IMR-90 (cell line): ENCODE data around the gene PYGO2. TPM values are rescaled to one million over a fixed set of nuclear protein-coding genes. Genes with fewer than 3 reads are reported as not detected.

ENCODE experiments used
- ATAC-seq: fragments of 200-7000 bp; cut with Tn5 transposase; 2 replicates; pipeline ENCODE4 v1.9.1; 2020; ENCODE audit warnings: low read depth, mild to moderate bottlenecking, moderate library complexity
- BruUV-seq: library from RNA; stranded (reverse); fragments of 400-500 nt; replicated peaks from 2 replicates; lab custom pipeline; 2021; lab: Mats Ljungman, UMichigan
- CTCF ChIA-PET: fragments of 300-600 bp; formaldehyde crosslinking; extraction: SDS; loops from one replicate; lab custom pipeline; 2021; ENCODE audit warnings: antibody characterized with exemption; lab: Yijun Ruan, JAX
- POLR2A ChIA-PET: fragments of 300-600 bp; sonication (Branson Sonifier 250); formaldehyde crosslinking; loops from one replicate; lab custom pipeline; 2022; ENCODE audit warnings: antibody characterized with exemption; ENCODE audit not compliant: unreplicated experiment; lab: Charles Lee
- DNase-seq: peaks from one replicate; pipeline ENCODE4 v3.0.0; 2013
- H2AFZ ChIP-seq: replicated peaks from 2 replicates; pipeline ENCODE3; 2013; ENCODE audit warnings: low read length, mild to moderate bottlenecking; ENCODE audit not compliant: poor library complexity
- H2AK5ac ChIP-seq: 2 replicates; pipeline ENCODE4 v1.6.1; 2013; ENCODE audit warnings: low read depth, low read length, inconsistent platforms
- H2AK9ac ChIP-seq: replicated peaks from 2 replicates; pipeline ENCODE3; 2013; ENCODE audit warnings: mild to moderate bottlenecking, low read depth, low read length, moderate library complexity; ENCODE audit not compliant: poor library complexity
- H2BK120ac ChIP-seq: 2 replicates; pipeline ENCODE4 v1.6.1; 2013; ENCODE audit warnings: low read depth, low read length, inconsistent platforms
- H2BK15ac ChIP-seq: 3 replicates; pipeline ENCODE4 v1.6.1; 2013; ENCODE audit warnings: low read depth, low read length, inconsistent platforms
- H2BK20ac ChIP-seq: 2 replicates; pipeline ENCODE4 v1.6.1; 2013; ENCODE audit warnings: low read depth, mild to moderate bottlenecking, inconsistent platforms, low read length, moderate library complexity
- H2BK5ac ChIP-seq: 2 replicates; pipeline ENCODE4 v1.6.1; 2013; ENCODE audit warnings: mild to moderate bottlenecking, low read depth, low read length, inconsistent platforms; ENCODE audit not compliant: poor library complexity, severe bottlenecking
- H3K14ac ChIP-seq: replicated peaks from 2 replicates; pipeline ENCODE4 v1.6.1; 2013; ENCODE audit warnings: low read depth, low read length, inconsistent platforms
- H3K18ac ChIP-seq: 2 replicates; pipeline ENCODE4 v1.6.1; 2013; ENCODE audit warnings: low read depth, low read length, control low read depth
- H3K23ac ChIP-seq: 2 replicates; pipeline ENCODE4 v1.6.1; 2013; ENCODE audit warnings: low read depth, low read length, inconsistent platforms
- H3K27ac ChIP-seq: 2 replicates; pipeline ENCODE4 v1.5.1; 2013; ENCODE audit warnings: mild to moderate bottlenecking, control low read depth, low read length; ENCODE audit not compliant: insufficient read depth
- H3K27me3 ChIP-seq: 2 replicates; pipeline ENCODE4 v1.6.1; 2013; ENCODE audit warnings: low read length; ENCODE audit not compliant: control insufficient read depth, insufficient read depth
- H3K36me3 ChIP-seq: 2 replicates; pipeline ENCODE4 v1.6.1; 2013; ENCODE audit warnings: low read length, mixed read lengths; ENCODE audit not compliant: control insufficient read depth, insufficient read depth
- H3K4ac ChIP-seq: 2 replicates; pipeline ENCODE4 v1.6.1; 2013; ENCODE audit warnings: low read depth, low read length, inconsistent platforms
- H3K4me1 ChIP-seq: 2 replicates; pipeline ENCODE4 v1.6.1; 2013; ENCODE audit warnings: low read length, mixed read lengths; ENCODE audit not compliant: control insufficient read depth, insufficient read depth
- H3K4me2 ChIP-seq: 2 replicates; pipeline ENCODE4 v1.6.1; 2013; ENCODE audit warnings: low read depth, mild to moderate bottlenecking, control low read depth, low read length, moderate library complexity
- H3K4me3 ChIP-seq: 2 replicates; pipeline ENCODE4 v1.5.1; 2013; ENCODE audit warnings: low read depth, mild to moderate bottlenecking, control low read depth, low read length, moderate library complexity; ENCODE audit not compliant: insufficient read depth
- H3K56ac ChIP-seq: 2 replicates; pipeline ENCODE4 v1.6.1; 2013; ENCODE audit warnings: low read length, inconsistent platforms; ENCODE audit not compliant: insufficient read depth; ENCODE audit errors: extremely low read depth
- H3K79me1 ChIP-seq, 2 experiments: 2 replicates each; pipeline ENCODE4 v1.6.1; 2013; ENCODE audit warnings: low read length in 2 of 2, inconsistent platforms in 1 of 2, low read depth in 1 of 2
- H3K9ac ChIP-seq: 2 replicates; pipeline ENCODE4 v1.6.1; 2013; ENCODE audit warnings: low read depth, low read length, control low read depth
- H3K9me1 ChIP-seq: 2 replicates; pipeline ENCODE4 v1.6.1; 2013; ENCODE audit warnings: low read length, inconsistent platforms; ENCODE audit not compliant: insufficient read depth
- H3K9me3 ChIP-seq: 2 replicates; pipeline ENCODE4 v1.6.1; 2013; ENCODE audit warnings: low read length; ENCODE audit not compliant: control insufficient read depth, insufficient read depth
- H4K20me1 ChIP-seq: 2 replicates; pipeline ENCODE4 v1.6.1; 2013; ENCODE audit warnings: low read length, inconsistent platforms; ENCODE audit not compliant: insufficient read depth
- H4K5ac ChIP-seq: 2 replicates; pipeline ENCODE4 v1.6.1; 2013; ENCODE audit warnings: mild to moderate bottlenecking, low read depth, low read length, control low read depth
- H4K8ac ChIP-seq, 2 experiments: 2 replicates each; pipeline ENCODE4 v1.6.1; 2013; ENCODE audit warnings: low read depth in 2 of 2, low read length in 2 of 2, control low read depth in 1 of 2, inconsistent platforms in 1 of 2
- H4K91ac ChIP-seq: 2 replicates; pipeline ENCODE4 v1.6.1; 2013; ENCODE audit warnings: low read depth, low read length, inconsistent platforms; ENCODE audit not compliant: insufficient read depth
- RAD21 ChIP-seq: IDR thresholded peaks from 2 replicates; pipeline ENCODE4 v1.6.1; 2012; ENCODE audit warnings: low read length, improper control_type of control experiment
- WGBS, 2 experiments: methylation state at CpG; one replicate each; pipeline versions ENCODE4 v1.1.5 to v1.1.7; 2013; ENCODE audit warnings: missing lambda C conversion rate in 2 of 2; ENCODE audit not compliant: insufficient read length in 1 of 2; ENCODE audit errors: extremely low coverage in 2 of 2; 5-methylcytosine and 5-hydroxymethylcytosine counted together
- dilution Hi-C: fragments of 300-500 bp; cut with HindIII; formaldehyde crosslinking; loops from one replicate; pipeline ENCODE4 v1.14.3; 2018; ENCODE audit warnings: low sequenced_read_pairs; ENCODE audit not compliant: unreplicated experiment
- in situ Hi-C: fragments of 300-500 bp; cut with MboI; formaldehyde crosslinking; loops from 3 replicates; pipeline ENCODE4 v1.14.3; 2019; ENCODE audit warnings: low sequenced_read_pairs, inconsistent platforms, mixed read lengths
- intact Hi-C: fragments of 100-400 bp; cut with micrococcal nuclease; formaldehyde crosslinking; loops from 2 replicates; pipeline ENCODE4 v1.10.0; 2022
- polyA plus RNA-seq, 3 experiments: library from polyadenylated mRNA; depleted of rRNA; stranded (reverse); fragments of >200 nt; gene quantifications; 2 replicates each; pipeline ENCODE4 v1.2.3, GENCODE V29; 2012; ENCODE audit warnings: low replicate concordance in 1 of 3
- total RNA-seq: library from RNA; depleted of rRNA; stranded (reverse); fragments of >200 nt; gene quantifications from 2 replicates; pipeline ENCODE4 v1.2.3, GENCODE V29; 2012

PYGO2 gene
- total and polyA plus RNA-seq, 2 of the 4 experiments (the other 2 are of a cell fraction): 5.4 to 14.8 TPM

- Histone ChIP-seq H3K56ac (no peak overlapping the region), H3K79me1 (peaks cover 26 to 63% of the 10 kb centered on the region in 2 experiments), H3K9me3 (no peaks in the 10 kb centered on the region), H3K36me3 (peaks cover 28% of the 10 kb centered on the region), H2AK9ac (no peak overlapping the region), H2BK20ac (no peak overlapping the region), H4K20me1 (peaks cover 12% of the 10 kb centered on the region; the same call in 1 of the 2 replicates), H3K9ac (no peak overlapping the region), H3K4me2 (no peak overlapping the region), H4K8ac (no peak overlapping the region), H2BK120ac (no peak overlapping the region), H2AK5ac (no peak overlapping the region), H4K5ac (no peak overlapping the region), H3K4me3 (no peak overlapping the region), H3K27me3 (no peaks in the 10 kb centered on the region), H4K91ac (no peak overlapping the region), H3K9me1 (peaks cover 10% of the 10 kb centered on the region), H2BK5ac (no peak overlapping the region), H3K18ac (no peak overlapping the region), H2AFZ (no peak overlapping the region), H3K4ac (no peak overlapping the region), H3K4me1 (peaks cover 3% of the 10 kb centered on the region), H2BK15ac (no peak overlapping the region), H3K27ac (no peak overlapping the region), H3K14ac (no peak overlapping the region), H3K23ac (no peak overlapping the region)
- DNase-seq (no peak), ATAC-seq (no peak)
- no peak for TF ChIP-seq RAD21
- ChIA-PET POLR2A (no interaction called here), CTCF (no interaction called here)
- WGBS, 2 experiments: 90% methylated on average over 5 of the region's 17 CpGs; no CpG with 5 or more reads in 1 of the 2 experiments
- intact Hi-C loops (no loop called here), dilution Hi-C loops (no loop called here), in situ Hi-C loops (no loop called here)
- no TSS peak for BruUV-seq
Observed at GRCh38 chr1:154988058-154988954, 26.7 kb upstream of the PYGO2 start.
